Activated CD4-positive, alpha-beta T cell treated with anti-CD3 and anti-CD28 coated beads, Interleukin-2, amount 50 U/mL, for 48 hours (primary cell): ENCODE measurements around the gene CFAP46.

Experiments used
- DNase-seq, 2 experiments: peaks; one replicate each; pipeline ENCODE4 v3.0.0-alpha.2; 2020

The CFAP46 gene

GRCh38 chr10:132942101-132943057 lies at the start of gene CFAP46:
Gene CFAP46, minus strand, starts transcription at chr10:132942570. Its CDS starts 86 bp downstream, at chr10:132942484.
- DNase-seq: peak; percentile 34 to 56

DNA sequence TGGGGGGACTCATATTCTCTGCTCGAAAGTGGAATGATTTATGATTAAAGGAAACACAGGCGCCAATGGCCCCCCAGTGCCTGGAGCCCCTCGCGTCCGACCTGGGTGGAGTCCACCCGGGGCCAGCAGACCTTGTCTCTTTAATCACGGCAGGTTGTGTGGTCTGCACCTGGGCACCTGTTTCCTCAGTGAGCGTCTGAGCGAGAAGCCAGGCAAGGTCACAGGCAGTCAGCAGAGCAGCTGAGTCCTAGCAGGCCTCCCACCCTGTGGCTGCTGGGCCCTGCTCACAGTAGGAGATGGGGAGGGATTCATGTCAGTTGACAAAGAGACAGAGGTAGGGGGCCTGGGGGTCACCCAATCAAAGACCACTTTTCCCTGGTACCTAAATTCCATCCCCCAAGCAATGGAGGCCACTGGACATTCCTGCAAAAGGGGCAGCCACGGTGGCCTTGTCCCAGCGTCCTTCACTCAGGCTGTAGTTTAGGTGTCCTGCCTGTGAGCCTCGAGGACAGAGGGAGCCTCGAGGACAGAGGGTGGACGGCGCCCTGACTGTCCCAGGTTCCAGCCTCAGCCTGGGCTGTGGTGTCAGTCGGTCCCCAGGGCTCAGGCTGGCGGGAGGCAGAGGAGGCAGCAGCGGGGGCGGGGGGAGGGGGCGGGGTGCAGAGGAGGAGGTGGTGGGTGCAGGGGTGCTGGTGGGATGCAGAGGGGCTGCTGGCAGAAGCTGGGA lies 49.5 kb upstream of the CFAP46 start:
- no peak for DNase-seq

- no peak for DNase-seq
Measured at GRCh38 chr10:132990684-132991545, 48.5 kb upstream of the CFAP46 start.

DNA sequence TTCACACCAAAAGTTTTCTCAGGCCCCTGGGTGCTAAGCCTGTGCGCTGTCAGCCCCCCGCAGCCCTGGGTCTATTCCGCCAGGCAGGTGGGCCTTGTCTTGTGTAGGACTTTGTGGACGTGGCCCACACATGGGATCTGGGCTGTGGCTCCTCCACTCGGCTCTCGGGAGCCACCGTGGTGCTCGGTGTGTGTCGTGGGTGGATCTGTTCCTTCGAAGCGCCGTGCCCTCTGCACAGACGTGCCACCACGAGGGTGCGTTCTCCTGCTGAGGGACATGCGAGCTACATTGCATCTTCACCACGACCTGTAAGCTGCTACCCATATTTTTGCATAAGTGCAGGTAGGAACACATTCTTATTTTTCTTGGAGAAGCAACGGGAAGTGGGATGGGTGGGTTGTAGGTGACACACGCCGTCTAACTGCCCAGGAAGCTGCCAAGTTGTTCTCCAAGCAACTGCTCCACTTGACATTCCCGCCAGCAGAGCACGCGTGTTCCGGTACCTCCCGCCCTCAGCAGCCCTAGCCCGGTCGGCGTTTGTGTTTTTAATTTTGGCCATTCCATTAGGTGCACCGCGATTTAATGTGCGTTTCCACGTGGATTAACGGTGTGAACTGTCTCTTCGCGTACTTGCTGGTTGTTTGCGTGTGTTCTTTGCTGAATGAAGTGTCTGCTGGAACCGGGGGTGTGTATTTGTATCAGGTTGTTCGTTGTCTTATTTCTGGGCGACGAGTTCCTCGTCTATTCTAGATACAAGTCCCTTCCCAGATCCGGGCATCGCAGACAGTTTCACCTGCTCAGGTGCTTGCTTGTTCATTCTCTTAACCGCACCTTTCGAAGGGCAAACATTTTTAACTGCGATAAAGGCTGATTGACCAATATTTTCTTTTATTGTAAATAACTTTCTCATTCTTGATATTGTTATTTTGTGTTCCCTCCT lies 47.4 kb upstream of the CFAP46 start:
- DNase-seq: no peak

DNA sequence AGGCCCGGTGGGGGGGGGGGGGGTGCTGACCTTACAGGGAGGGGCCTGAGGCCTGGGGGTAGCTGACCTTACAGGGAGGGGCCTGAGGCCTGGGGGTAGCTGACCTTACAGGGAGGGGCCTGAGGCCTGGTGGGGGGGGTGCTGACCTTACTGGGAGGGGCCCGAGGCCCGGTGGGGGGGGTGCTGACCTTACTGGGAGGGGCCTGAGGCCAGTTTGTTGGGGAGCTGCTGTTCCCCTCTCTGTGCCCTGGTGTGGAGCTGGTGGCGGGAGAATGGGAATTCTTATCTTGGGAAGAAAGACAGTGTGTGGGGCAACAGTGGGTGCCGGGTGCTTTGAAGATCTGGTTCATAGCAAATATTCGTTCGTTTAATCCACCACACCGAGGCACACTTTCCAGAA lies 46.6 kb upstream of the CFAP46 start:
- DNase-seq: no peak

GRCh38 chr10:132987671-132988571 lies 45.6 kb upstream of the CFAP46 start:
- DNase-seq: no peak

DNA sequence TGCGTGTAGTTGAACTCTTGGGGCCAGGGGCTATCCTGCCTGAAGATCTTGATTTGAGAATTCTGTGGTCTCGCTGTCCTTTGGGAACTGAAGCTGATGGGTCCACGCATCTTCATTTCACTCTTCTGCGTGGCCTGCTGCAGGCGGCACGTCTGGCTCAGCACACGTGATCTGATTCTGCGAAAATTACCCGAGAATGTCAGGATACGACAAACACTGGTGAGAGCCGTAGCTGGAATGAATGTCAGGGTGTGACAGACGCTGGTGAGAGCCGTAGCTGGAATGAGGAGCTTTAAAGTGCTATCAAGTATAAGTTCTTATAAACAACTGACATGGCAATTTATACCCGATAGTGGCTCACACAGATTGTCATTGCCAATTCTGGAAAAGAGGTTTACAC lies 44.6 kb upstream of the CFAP46 start:
- no peak for DNase-seq

DNA sequence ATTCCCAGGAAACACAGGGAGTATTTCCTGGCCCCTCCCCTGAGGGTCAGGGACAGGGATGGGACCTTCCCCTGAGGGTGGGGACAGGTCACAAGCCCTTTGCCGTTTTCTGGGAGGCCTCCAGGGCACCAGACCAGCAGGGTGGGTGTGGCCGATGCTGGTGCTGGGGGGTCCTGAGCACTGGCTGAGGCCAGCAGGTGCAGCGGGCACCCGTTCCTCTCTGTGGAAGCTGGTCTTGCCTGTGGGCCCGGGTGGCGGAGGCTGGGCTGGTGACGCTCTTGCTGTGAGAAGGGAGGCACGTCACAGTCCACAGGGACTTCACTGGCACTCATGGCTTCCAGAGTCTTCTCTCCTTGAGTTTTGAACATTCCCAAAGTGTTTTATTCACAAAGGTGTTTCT lies 44.2 kb upstream of the CFAP46 start:
- DNase-seq: no peak

- DNase-seq: no peak
Measured at GRCh38 chr10:132986076-132986475, 43.7 kb upstream of the CFAP46 start.

GRCh38 chr10:132985546-132985900 lies 43.2 kb upstream of the CFAP46 start:
- no peak for DNase-seq

GRCh38 chr10:132984801-132985545 lies 42.6 kb upstream of the CFAP46 start:
- DNase-seq: no peak

- no peak for DNase-seq
Measured at GRCh38 chr10:132984008-132984295, 41.6 kb upstream of the CFAP46 start.

DNA sequence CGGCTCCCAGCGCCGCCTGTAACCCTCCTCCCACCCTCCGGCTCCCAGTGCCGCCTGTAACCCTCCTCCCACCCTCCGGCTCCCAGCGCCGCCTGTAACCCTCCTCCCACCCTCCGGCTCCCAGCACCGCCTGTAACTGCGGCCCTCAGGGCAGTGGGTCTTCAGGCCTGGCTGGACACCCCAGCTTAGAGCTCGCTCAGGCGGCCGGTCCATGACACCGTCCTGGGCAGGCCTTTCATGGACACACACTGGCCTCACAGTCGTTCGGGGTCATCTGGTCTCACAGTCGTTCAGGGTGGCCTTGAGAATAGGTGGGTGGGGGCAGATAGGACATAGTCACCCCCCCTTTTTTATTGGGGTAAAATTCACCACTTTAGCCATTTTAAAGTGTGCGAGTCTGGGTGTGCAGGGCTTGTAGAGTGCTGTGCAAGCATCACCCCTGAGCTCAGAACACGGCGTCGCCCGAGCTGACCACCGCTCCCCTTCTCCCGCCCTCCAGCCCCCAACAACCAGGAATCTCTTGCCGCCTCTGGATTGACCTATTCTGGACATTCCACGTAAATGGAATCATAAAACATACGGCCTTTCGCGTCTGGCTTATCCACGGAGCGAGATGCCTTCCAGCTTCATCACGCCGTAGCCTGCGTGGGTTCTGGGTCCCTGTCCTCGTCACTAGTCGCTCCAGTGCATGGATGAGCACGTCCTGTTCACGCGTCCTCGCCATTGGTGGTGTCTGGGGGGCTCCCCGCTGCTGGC lies 41.1 kb upstream of the CFAP46 start:
- DNase-seq: no peak

DNA sequence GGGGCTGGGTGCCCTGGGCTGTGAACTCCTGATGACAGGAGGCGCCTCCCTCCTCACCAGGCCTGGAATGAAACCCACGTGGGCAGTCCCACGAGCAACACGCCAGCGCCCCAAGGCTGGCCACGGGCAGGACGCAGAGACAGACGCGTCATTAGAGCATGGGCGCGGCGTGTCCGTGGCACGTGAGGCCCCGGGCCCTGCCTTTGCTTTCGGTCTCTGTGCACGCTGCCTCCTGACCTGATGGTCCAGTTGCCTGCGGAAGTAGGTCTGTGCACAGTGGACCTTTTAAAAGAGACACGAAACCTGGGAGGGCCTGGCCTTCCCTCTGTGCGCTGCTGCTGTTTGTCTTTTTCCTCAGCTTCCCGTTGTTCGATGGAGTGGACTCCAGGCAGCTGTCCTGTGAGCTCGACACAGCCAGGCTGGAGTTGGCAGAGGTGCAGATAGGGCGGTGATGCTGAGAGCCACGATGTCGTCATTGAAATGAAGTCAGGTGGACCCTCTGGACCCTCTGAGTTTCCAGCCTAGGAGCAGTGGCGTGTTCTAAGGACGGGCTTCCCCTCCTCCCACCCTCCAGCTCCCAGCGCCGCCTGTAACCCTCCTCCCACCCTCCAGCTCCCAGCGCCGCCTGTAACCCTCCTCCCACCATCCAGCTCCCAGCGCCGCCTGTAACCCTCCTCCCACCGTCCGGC lies 40.1 kb upstream of the CFAP46 start:
- no peak for DNase-seq

DNA sequence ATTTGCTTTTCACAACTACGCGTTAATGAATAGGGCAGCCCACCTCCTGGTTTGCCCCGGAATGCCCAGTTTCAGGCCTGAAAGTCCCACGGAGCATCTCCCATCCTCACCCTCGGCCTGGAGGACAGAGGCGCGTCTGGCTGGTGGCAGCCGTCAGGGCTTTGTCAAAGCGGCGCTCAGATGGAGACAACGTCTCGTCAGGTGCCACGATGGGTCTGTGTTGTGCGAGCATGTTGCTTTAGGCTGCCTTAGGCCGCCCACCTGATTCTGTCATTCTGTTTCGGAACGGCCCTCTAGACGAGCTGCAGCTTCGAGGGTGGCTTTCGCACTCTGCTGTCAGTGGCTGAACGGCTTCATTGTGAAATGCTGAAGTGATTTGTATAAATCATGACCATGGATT lies 39.4 kb upstream of the CFAP46 start:
- DNase-seq: no peak

GRCh38 chr10:132981173-132981555 lies 38.8 kb upstream of the CFAP46 start:
- no peak for DNase-seq

DNA sequence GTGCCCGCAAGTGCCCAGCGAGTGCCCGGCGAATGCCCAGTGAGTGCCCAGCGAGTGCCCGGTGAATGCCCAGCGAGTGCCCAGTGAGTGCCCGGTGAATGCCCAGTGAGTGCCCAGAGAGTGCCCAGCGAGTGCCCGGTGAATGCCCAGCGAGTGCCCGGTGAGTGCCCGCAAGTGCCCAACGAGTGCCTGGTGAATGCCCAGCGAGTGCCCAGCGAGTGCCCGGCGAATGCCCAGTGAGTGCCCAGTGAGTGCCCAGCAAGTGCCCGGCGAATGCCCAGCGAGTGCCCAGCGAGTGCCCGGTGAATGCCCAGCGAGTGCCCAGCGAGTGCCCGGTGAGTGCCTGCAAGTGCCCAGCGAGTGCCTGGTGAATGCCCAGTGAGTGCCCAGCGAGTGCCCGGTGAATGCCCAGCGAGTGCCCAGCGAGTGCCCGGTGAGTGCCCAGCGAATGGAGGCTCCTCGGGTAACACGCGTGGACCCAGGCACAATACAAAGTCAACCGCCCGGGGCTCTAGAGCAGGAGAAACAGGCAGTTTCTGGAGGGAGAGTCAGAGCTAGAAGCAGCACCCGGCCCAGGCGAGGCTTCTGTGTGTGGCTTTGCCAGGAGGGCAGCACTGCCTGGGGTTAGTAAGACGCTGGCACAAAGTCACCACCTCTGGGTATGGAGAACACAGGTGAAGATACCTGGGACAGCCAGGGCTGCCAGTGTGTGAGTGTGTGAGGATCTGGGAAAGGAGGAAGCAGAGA lies 38.2 kb upstream of the CFAP46 start:
- no peak for DNase-seq
